Measurements from ENCODE around the gene HRG.

HRG gene

GRCh38 chr3:186637686-186638085 lies 28.1 kb upstream of the HRG start:
- no peaks in the 10 kb centered on the region for H3K27me3 ChIP-seq (ENCODE audit: control insufficient read depth, insufficient read depth, low read length, poor library complexity, severe bottlenecking)
- no peaks in the 10 kb centered on the region for H3K36me3 ChIP-seq (ENCODE audit: control insufficient read depth, insufficient read depth, low read length)
- H3K4me1 ChIP-seq (ENCODE audit: control insufficient read depth, insufficient read depth, low read length) = peaks cover 5% of the 10 kb centered on the region
- H3K9me3 ChIP-seq (ENCODE audit: control insufficient read depth, low read length) = no peaks in the 10 kb centered on the region
- 86 to 93% methylated on average over 3 of the region's 3 CpGs for WGBS, 2 experiments
- H3K4me3 ChIP-seq (ENCODE audit: insufficient read depth, low read depth, low read length) = no peak overlapping the region
- no peak overlapping the region for H3K27ac ChIP-seq (ENCODE audit: insufficient read depth, low read depth, low read length, poor library complexity, severe bottlenecking)

- Histone ChIP-seq H3K4me3 (ENCODE audit: insufficient read depth, low read depth, low read length) (no peak overlapping the region), H3K36me3 (ENCODE audit: control insufficient read depth, insufficient read depth, low read length) (no peaks in the 10 kb centered on the region), H3K4me1 (ENCODE audit: control insufficient read depth, insufficient read depth, low read length) (peaks cover 5% of the 10 kb centered on the region), H3K9me3 (ENCODE audit: control insufficient read depth, low read length) (no peaks in the 10 kb centered on the region), H3K27ac (ENCODE audit: insufficient read depth, low read depth, low read length, poor library complexity, severe bottlenecking) (no peak overlapping the region), H3K27me3 (ENCODE audit: control insufficient read depth, insufficient read depth, low read length, poor library complexity, severe bottlenecking) (no peaks in the 10 kb centered on the region)
- WGBS, 2 experiments = 93 to 97% methylated on average over 2 of the region's 2 CpGs
Measured at GRCh38 chr3:186638259-186638658, 27.6 kb upstream of the HRG start.

GRCh38 chr3:186639778-186640472 lies 25.9 kb upstream of the HRG start, which contains the start of gene FETUB:
TSS of gene FETUB (plus strand) at chr3:186640399. CDS start at chr3:186640461, 62 bp downstream.
- Histone ChIP-seq H3K27me3 (ENCODE audit: control insufficient read depth, insufficient read depth, low read length, poor library complexity, severe bottlenecking) (no peaks in the 10 kb centered on the region), H3K4me3 (ENCODE audit: insufficient read depth, low read depth, low read length) (no peak within 1 kb of the TSS), H3K36me3 (ENCODE audit: control insufficient read depth, insufficient read depth, low read length) (no peaks in the 10 kb centered on the region), H3K4me1 (ENCODE audit: control insufficient read depth, insufficient read depth, low read length) (peaks cover 5% of the 10 kb centered on the region), H3K27ac (ENCODE audit: insufficient read depth, low read depth, low read length, poor library complexity, severe bottlenecking) (no peak within 1 kb of the TSS), H3K9me3 (ENCODE audit: control insufficient read depth, low read length) (no peaks in the 10 kb centered on the region)
- 84 to 90% methylated on average over 1 of the region's 1 CpG for WGBS, 2 experiments

- H3K4me1 ChIP-seq (ENCODE audit: control insufficient read depth, insufficient read depth, low read length) = peaks cover 5% of the 10 kb centered on the region
- H3K27me3 ChIP-seq (ENCODE audit: control insufficient read depth, insufficient read depth, low read length, poor library complexity, severe bottlenecking) = no peaks in the 10 kb centered on the region
- WGBS, 2 experiments = 36 to 45% methylated on average over 9 of the region's 9 CpGs
- H3K4me3 ChIP-seq (ENCODE audit: insufficient read depth, low read depth, low read length) = no peak overlapping the region
- no peaks in the 10 kb centered on the region for H3K9me3 ChIP-seq (ENCODE audit: control insufficient read depth, low read length)
- H3K27ac ChIP-seq (ENCODE audit: insufficient read depth, low read depth, low read length, poor library complexity, severe bottlenecking) = no peak overlapping the region
- H3K36me3 ChIP-seq (ENCODE audit: control insufficient read depth, insufficient read depth, low read length) = no peaks in the 10 kb centered on the region
Measured at GRCh38 chr3:186640473-186640818, 25.4 kb upstream of the HRG start.

- no peak overlapping the region for H3K27ac ChIP-seq (ENCODE audit: insufficient read depth, low read depth, low read length, poor library complexity, severe bottlenecking)
- no peaks in the 10 kb centered on the region for H3K36me3 ChIP-seq (ENCODE audit: control insufficient read depth, insufficient read depth, low read length)
- no peak overlapping the region for H3K4me3 ChIP-seq (ENCODE audit: insufficient read depth, low read depth, low read length)
Measured at GRCh38 chr3:186640929-186641328, 24.9 kb upstream of the HRG start.

GRCh38 chr3:186642014-186642413 lies 23.8 kb upstream of the HRG start:
- WGBS, 2 experiments = 75 to 77% methylated on average over 3 of the region's 3 CpGs
- Histone ChIP-seq H3K36me3 (ENCODE audit: control insufficient read depth, insufficient read depth, low read length) (no peaks in the 10 kb centered on the region), H3K27me3 (ENCODE audit: control insufficient read depth, insufficient read depth, low read length, poor library complexity, severe bottlenecking) (no peaks in the 10 kb centered on the region), H3K4me1 (ENCODE audit: control insufficient read depth, insufficient read depth, low read length) (peaks cover 5% of the 10 kb centered on the region), H3K27ac (ENCODE audit: insufficient read depth, low read depth, low read length, poor library complexity, severe bottlenecking) (no peak overlapping the region), H3K9me3 (ENCODE audit: control insufficient read depth, low read length) (no peaks in the 10 kb centered on the region), H3K4me3 (ENCODE audit: insufficient read depth, low read depth, low read length) (no peak overlapping the region)

More at GRCh38 chr3:186640929-186641328, 24.9 kb upstream of the HRG start:
- Histone ChIP-seq H3K27me3 (ENCODE audit: control insufficient read depth, insufficient read depth, low read length, poor library complexity, severe bottlenecking) (no peaks in the 10 kb centered on the region), H3K9me3 (ENCODE audit: control insufficient read depth, low read length) (no peaks in the 10 kb centered on the region), H3K4me1 (ENCODE audit: control insufficient read depth, insufficient read depth, low read length) (peaks cover 5% of the 10 kb centered on the region)

- no peaks in the 10 kb centered on the region for H3K36me3 ChIP-seq (ENCODE audit: control insufficient read depth, insufficient read depth, low read length)
- H3K4me1 ChIP-seq (ENCODE audit: control insufficient read depth, insufficient read depth, low read length) = peaks cover 5% of the 10 kb centered on the region
- H3K27ac ChIP-seq (ENCODE audit: insufficient read depth, low read depth, low read length, poor library complexity, severe bottlenecking) = no peak overlapping the region
- H3K27me3 ChIP-seq (ENCODE audit: control insufficient read depth, insufficient read depth, low read length, poor library complexity, severe bottlenecking) = no peaks in the 10 kb centered on the region
- H3K9me3 ChIP-seq (ENCODE audit: control insufficient read depth, low read length) = no peaks in the 10 kb centered on the region
- H3K4me3 ChIP-seq (ENCODE audit: insufficient read depth, low read depth, low read length) = no peak overlapping the region
- WGBS, 2 experiments = 59 to 83% methylated on average over 1 of the region's 1 CpG
Measured at GRCh38 chr3:186643493-186643892, 22.3 kb upstream of the HRG start.

- Histone ChIP-seq H3K27me3 (ENCODE audit: control insufficient read depth, insufficient read depth, low read length, poor library complexity, severe bottlenecking) (no peaks in the 10 kb centered on the region), H3K4me3 (ENCODE audit: insufficient read depth, low read depth, low read length) (no peak overlapping the region), H3K4me1 (ENCODE audit: control insufficient read depth, insufficient read depth, low read length) (peaks cover 5% of the 10 kb centered on the region), H3K36me3 (ENCODE audit: control insufficient read depth, insufficient read depth, low read length) (no peaks in the 10 kb centered on the region), H3K9me3 (ENCODE audit: control insufficient read depth, low read length) (no peaks in the 10 kb centered on the region), H3K27ac (ENCODE audit: insufficient read depth, low read depth, low read length, poor library complexity, severe bottlenecking) (no peak overlapping the region)
- WGBS, 2 experiments = 91 to 94% methylated on average over 3 of the region's 3 CpGs
Measured at GRCh38 chr3:186644683-186645082, 21.1 kb upstream of the HRG start.

GRCh38 chr3:186646106-186646505 lies 19.7 kb upstream of the HRG start:
- no peaks in the 10 kb centered on the region for H3K27me3 ChIP-seq (ENCODE audit: control insufficient read depth, insufficient read depth, low read length, poor library complexity, severe bottlenecking)
- 94 to 95% methylated on average over 4 of the region's 4 CpGs for WGBS, 2 experiments
- no peaks in the 10 kb centered on the region for H3K4me1 ChIP-seq (ENCODE audit: control insufficient read depth, insufficient read depth, low read length)
- no peak overlapping the region for H3K27ac ChIP-seq (ENCODE audit: insufficient read depth, low read depth, low read length, poor library complexity, severe bottlenecking)
- H3K36me3 ChIP-seq (ENCODE audit: control insufficient read depth, insufficient read depth, low read length) = no peaks in the 10 kb centered on the region
- no peak overlapping the region for H3K4me3 ChIP-seq (ENCODE audit: insufficient read depth, low read depth, low read length)
- no peaks in the 10 kb centered on the region for H3K9me3 ChIP-seq (ENCODE audit: control insufficient read depth, low read length)

GRCh38 chr3:186646841-186647240 lies 19.0 kb upstream of the HRG start:
- H3K36me3 ChIP-seq (ENCODE audit: control insufficient read depth, insufficient read depth, low read length) = no peaks in the 10 kb centered on the region
- H3K4me3 ChIP-seq (ENCODE audit: insufficient read depth, low read depth, low read length) = no peak overlapping the region
- H3K27ac ChIP-seq (ENCODE audit: insufficient read depth, low read depth, low read length, poor library complexity, severe bottlenecking) = no peak overlapping the region
- WGBS, 2 experiments = 92% methylated on average over 1 of the region's 1 CpG; no CpG with 5 or more reads in 1 of the 2 experiments
- H3K27me3 ChIP-seq (ENCODE audit: control insufficient read depth, insufficient read depth, low read length, poor library complexity, severe bottlenecking) = no peaks in the 10 kb centered on the region
- H3K4me1 ChIP-seq (ENCODE audit: control insufficient read depth, insufficient read depth, low read length) = no peaks in the 10 kb centered on the region
- H3K9me3 ChIP-seq (ENCODE audit: control insufficient read depth, low read length) = no peaks in the 10 kb centered on the region

GRCh38 chr3:186648851-186649250 lies 17.0 kb upstream of the HRG start:
- 89 to 100% methylated on average over 1 of the region's 1 CpG for WGBS, 2 experiments
- Histone ChIP-seq H3K4me3 (ENCODE audit: insufficient read depth, low read depth, low read length) (no peak overlapping the region), H3K27ac (ENCODE audit: insufficient read depth, low read depth, low read length, poor library complexity, severe bottlenecking) (no peak overlapping the region), H3K36me3 (ENCODE audit: control insufficient read depth, insufficient read depth, low read length) (no peaks in the 10 kb centered on the region), H3K27me3 (ENCODE audit: control insufficient read depth, insufficient read depth, low read length, poor library complexity, severe bottlenecking) (no peaks in the 10 kb centered on the region), H3K9me3 (ENCODE audit: control insufficient read depth, low read length) (no peaks in the 10 kb centered on the region), H3K4me1 (ENCODE audit: control insufficient read depth, insufficient read depth, low read length) (no peaks in the 10 kb centered on the region)

All from ectodermal cell (in vitro differentiated cells).